GM06990 (cell line): ENCODE measurements around the gene WDR13.
"Not testable (repeated sequence)": the region's sequence is repeated elsewhere in the genome, so short reads cannot be mapped to it uniquely, and the experiment has no call there.

Experiments
- DNase-seq: peaks from one replicate; pipeline ENCODE4 v3.0.0-alpha.2; 2011; ENCODE audit not compliant: insufficient read length; ENCODE audit errors: extremely low read depth
- H3K27me3 ChIP-seq: replicated peaks from 2 replicates; pipeline ENCODE4 v1.6.0; 2011; ENCODE audit warnings: low read length; ENCODE audit not compliant: control insufficient read depth, insufficient read depth
- H3K36me3 ChIP-seq: 2 replicates; pipeline ENCODE4 v1.5.1; 2011; ENCODE audit warnings: low read length; ENCODE audit not compliant: control insufficient read depth, insufficient read depth
- H3K4me3 ChIP-seq: replicated peaks from 2 replicates; pipeline ENCODE4 v1.5.1; 2011; ENCODE audit warnings: low read depth, mild to moderate bottlenecking, control low read depth, low read length
- TF ChIP-seq, protein P1 (sequence below): IDR thresholded peaks from 2 replicates; pipeline ENCODE4 v1.5.1; 2011; ENCODE audit warnings: low read length, control low read depth, mild to moderate bottlenecking, inconsistent platforms; ENCODE audit not compliant: insufficient read depth, poor library complexity, severe bottlenecking

Gene WDR13

GRCh38 chrX:48648336-48648751, 51.1 kb downstream of the WDR13 start:
- Histone ChIP-seq H3K4me3 (no peak overlapping the region), H3K27me3 (no peaks in the 10 kb centered on the region), H3K36me3 (no peaks in the 10 kb centered on the region)
- DNase-seq, result no peak
- TF ChIP-seq, protein P1, sequence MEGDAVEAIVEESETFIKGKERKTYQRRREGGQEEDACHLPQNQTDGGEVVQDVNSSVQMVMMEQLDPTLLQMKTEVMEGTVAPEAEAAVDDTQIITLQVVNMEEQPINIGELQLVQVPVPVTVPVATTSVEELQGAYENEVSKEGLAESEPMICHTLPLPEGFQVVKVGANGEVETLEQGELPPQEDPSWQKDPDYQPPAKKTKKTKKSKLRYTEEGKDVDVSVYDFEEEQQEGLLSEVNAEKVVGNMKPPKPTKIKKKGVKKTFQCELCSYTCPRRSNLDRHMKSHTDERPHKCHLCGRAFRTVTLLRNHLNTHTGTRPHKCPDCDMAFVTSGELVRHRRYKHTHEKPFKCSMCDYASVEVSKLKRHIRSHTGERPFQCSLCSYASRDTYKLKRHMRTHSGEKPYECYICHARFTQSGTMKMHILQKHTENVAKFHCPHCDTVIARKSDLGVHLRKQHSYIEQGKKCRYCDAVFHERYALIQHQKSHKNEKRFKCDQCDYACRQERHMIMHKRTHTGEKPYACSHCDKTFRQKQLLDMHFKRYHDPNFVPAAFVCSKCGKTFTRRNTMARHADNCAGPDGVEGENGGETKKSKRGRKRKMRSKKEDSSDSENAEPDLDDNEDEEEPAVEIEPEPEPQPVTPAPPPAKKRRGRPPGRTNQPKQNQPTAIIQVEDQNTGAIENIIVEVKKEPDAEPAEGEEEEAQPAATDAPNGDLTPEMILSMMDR, result peak; percentile 14

DNA sequence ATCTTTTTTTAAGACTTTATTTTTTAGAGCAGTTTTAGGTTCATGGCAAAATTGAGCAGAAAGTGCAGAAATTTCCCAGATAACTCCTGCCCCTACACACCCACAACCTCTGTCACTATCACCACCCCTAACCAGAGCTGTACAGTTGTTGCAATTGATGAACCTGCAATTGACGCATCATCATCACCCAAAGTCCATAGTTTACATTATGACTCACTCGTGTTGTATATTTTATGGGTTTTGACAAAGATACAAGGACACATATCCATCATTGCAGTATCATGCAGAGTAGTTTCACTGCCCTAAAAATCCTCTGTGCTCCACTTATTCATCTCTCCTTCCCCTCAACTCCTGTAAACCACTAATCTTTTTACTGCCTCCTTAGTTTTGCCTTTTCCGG, 51.8 kb downstream of the WDR13 start:
- no peaks in the 10 kb centered on the region for H3K36me3 ChIP-seq
- TF ChIP-seq, protein P1, result no peak
- H3K27me3 ChIP-seq, result no peaks in the 10 kb centered on the region
- H3K4me3 ChIP-seq, result no peak overlapping the region
- DNase-seq, result no peak

DNA sequence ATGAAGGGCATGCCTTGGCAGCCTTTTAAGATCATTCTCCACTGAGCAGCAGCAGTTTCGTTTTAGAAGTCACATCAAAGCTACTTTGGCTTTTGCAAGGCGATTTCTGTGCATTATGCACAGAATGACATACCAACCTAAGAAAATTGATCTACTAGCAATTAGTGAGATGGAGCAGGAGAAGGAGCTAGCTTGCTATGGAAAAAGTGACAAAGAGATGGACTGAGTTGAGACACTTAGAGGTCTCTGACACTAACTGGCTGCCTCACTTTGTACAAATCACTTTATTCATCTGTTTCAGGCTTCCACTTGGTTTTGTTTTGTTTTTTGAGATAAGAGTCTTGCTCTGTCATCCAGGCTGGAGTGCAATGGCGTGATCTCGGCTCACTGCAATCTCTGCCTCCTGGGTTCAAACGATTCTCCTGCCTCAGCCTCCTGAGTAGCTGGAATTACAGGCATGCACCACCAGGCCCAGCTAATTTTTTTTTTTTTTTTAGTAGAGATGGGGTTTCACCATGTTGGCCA, 54.8 kb downstream of the WDR13 start:
- H3K4me3 ChIP-seq, DNase-seq, H3K27me3 ChIP-seq, H3K36me3 ChIP-seq: not testable (repeated sequence)

DNA sequence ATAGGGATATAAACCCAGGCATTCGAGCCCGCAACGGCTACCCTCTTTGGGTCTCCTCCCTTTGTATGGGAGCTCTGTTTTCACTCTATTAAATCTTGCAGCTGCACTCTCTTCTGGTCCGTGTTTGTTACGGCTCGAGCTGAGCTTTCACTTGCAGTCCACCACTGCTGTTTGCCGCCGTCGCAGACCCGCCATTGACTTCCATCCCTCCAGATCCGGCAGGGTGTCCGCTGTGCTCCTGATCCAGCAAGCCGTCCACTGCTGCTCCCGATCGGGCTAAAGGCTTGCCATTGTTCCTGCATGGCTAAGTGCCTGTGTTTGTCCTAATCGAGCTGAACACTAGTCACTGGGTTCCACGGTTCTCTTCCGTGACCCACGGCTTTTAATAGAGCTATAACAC, 57.5 kb downstream of the WDR13 start:
- DNase-seq, H3K27me3 ChIP-seq, H3K4me3 ChIP-seq, H3K36me3 ChIP-seq: not testable (repeated sequence)
